ENCODE data around the gene LCP1.

Gene LCP1

GRCh38 chr13:46198696-46199193 is 16.8 kb upstream of the LCP1 start:
- in situ Hi-C loops (cut with HindIII; ENCODE audit: low pct_unique_long_range_greater_than_20kb, low sequenced_read_pairs) = no loop called here
- TF ChIP-seq JUND (IDR thresholded peaks at IDR 0.05; ENCODE audit: low read depth) = no peak
- DNase-seq (ENCODE audit: low read depth in 1 of 2, low spot score in 1 of 2) = no peak

DNA sequence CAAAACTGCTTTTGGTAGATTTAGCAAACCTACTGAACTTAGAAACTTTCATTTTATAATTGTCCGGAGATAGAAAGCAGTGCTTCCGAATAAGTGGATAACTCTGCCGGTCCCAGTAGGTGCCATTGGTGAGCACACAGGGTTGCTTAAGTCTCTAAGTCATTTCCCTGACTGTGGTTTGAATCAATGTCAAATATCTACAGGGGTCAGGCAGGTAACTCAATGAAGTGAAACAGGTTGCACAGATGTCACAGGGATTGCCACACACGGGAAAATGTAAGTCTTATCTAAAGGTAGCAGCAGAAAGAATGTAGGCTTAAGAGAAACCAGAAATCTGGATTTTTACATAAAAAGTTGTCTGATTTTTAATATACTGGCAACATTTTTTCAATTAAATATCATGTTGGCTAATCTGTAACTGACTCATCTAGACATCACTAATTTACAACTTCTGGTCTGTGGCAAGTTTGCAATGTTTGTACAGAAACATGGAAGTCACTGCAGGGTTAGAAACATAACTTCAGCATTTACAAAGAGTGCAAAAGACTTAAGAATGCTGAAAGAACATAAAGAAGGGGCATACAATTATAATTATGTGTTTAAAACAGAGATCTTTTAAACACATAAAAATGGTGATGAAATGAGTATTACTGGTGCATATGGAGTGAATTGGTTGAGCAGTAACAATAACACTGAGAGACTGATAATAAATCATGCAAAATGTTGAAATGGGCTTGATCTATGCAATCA is 15.5 kb upstream of the LCP1 start:
- peak in 1 of 2 experiments; percentile 18 for DNase-seq (ENCODE audit: low read depth in 1 of 2, low spot score in 1 of 2)
- in situ Hi-C loops (cut with HindIII; ENCODE audit: low pct_unique_long_range_greater_than_20kb, low sequenced_read_pairs) = no loop called here

GRCh38 chr13:46195016-46195415 is 13.0 kb upstream of the LCP1 start:
- no peak for DNase-seq (ENCODE audit: low read depth in 1 of 2, low spot score in 1 of 2)
- in situ Hi-C loops (cut with HindIII; ENCODE audit: low pct_unique_long_range_greater_than_20kb, low sequenced_read_pairs) = no loop called here
- no peak for TF ChIP-seq JUND (IDR thresholded peaks at IDR 0.05; ENCODE audit: low read depth)

More for the DNA sequence above, 15.5 kb upstream of the LCP1 start:
- no peak for TF ChIP-seq JUND (IDR thresholded peaks at IDR 0.05; ENCODE audit: low read depth)

- no peak for DNase-seq (ENCODE audit: low read depth in 1 of 2, low spot score in 1 of 2)
- in situ Hi-C loops (cut with HindIII; ENCODE audit: low pct_unique_long_range_greater_than_20kb, low sequenced_read_pairs) = no loop called here
- no peak for TF ChIP-seq JUND (IDR thresholded peaks at IDR 0.05; ENCODE audit: low read depth)
Observed at GRCh38 chr13:46192412-46192811, 10.4 kb upstream of the LCP1 start.

- DNase-seq (ENCODE audit: low read depth in 1 of 2, low spot score in 1 of 2) = no peak
- in situ Hi-C loops (cut with HindIII; ENCODE audit: low pct_unique_long_range_greater_than_20kb, low sequenced_read_pairs) = no loop called here
- TF ChIP-seq JUND (IDR thresholded peaks at IDR 0.05; ENCODE audit: low read depth) = no peak
Observed at GRCh38 chr13:46185634-46186033, 3.7 kb upstream of the LCP1 start.

DNA sequence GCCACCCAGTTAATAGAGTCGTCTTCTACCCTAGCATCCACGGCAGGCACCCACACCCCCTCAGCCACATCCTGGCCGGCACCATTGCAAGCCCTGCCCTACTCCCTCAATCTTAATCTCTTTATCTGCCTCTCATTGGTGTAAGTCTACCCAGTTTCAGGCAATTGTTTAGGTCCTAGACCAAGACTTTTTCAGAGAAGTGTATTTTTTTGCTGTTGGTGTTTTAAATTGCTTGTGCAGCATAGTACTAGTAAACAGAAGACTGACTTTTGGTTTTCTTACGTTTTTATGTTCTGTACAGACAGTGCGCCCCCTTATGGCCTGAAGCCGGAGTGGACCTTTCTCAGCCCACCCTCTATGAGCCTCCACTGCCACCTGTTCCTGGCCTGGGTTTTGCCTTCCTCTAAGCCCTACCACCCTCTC is 2.3 kb upstream of the LCP1 start:
- peak in 1 of 2 experiments; percentile 8 for DNase-seq (ENCODE audit: low read depth in 1 of 2, low spot score in 1 of 2)
- TF ChIP-seq JUND (IDR thresholded peaks at IDR 0.05; ENCODE audit: low read depth) = no peak
- in situ Hi-C loops (cut with HindIII; ENCODE audit: low pct_unique_long_range_greater_than_20kb, low sequenced_read_pairs) = no loop called here

DNA sequence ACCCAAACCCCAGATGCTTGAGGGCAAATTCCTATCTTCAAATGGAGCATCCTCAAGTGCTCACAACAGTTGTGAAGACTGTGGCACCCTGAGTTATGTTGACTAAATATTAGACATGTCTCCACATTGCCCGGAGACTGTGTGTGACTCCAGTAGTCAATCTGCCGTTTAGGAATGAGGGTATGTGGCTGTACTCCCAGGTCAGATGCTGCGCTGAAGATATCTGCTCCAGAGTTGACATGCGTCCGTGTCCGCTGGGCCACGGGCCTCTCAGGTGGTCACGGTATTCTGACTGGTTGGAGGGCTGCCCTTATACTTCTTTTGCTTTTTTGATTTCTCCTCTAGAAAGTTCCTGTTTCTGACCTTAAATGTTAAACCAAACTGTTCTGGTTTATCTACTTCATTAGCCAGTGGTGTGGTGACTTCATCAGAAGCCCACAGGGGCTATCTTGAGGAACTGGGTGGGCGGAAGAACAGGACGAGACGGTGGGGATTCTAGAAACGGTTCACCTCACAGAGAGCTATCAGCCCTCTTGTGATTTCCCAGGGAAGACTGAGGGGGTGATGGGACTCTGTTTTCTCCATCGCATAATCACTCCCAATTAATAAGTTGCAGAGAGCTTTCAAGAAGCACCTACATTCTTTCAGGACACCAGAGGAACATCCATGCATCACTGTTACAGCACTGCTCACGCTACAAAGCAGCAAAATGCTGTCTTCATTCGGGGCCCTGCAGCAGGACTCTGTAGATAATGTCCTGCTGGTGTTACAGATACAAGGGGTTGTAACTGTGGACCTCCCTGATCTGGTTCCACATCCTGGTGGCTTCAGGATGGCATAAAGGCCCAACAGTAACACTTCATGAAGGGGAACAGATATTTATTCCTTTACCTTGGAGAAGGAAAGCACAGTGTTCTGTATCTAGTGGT is 1.3 kb upstream of the LCP1 start:
- TF ChIP-seq JUND (IDR thresholded peaks at IDR 0.05; ENCODE audit: low read depth) = no peak
- in situ Hi-C loops (cut with HindIII; ENCODE audit: low pct_unique_long_range_greater_than_20kb, low sequenced_read_pairs) = no loop called here
- DNase-seq (ENCODE audit: low read depth in 1 of 2, low spot score in 1 of 2) = no peak

DNA sequence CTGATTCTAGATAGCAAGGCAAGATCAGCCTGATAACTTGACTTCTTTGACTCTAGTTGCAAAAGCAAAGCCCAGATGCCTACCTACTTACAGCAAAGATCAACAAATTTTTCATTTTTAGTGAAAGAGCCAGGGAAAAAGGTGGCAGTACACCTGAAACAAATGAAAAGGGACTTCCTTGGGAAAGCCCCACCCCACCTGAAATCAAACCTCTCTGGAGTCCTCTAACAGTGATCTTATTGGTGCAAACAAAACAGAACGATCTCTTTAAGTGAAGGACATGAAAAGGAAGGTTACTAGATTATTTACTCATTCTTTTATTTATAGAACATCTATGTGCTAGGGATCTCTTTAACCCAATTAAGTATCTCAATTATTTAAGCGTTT is 507 bp upstream of the LCP1 start:
- no peak for TF ChIP-seq JUND (IDR thresholded peaks at IDR 0.05; ENCODE audit: low read depth)
- in situ Hi-C loops (cut with HindIII; ENCODE audit: low pct_unique_long_range_greater_than_20kb, low sequenced_read_pairs) = no loop called here

DNA sequence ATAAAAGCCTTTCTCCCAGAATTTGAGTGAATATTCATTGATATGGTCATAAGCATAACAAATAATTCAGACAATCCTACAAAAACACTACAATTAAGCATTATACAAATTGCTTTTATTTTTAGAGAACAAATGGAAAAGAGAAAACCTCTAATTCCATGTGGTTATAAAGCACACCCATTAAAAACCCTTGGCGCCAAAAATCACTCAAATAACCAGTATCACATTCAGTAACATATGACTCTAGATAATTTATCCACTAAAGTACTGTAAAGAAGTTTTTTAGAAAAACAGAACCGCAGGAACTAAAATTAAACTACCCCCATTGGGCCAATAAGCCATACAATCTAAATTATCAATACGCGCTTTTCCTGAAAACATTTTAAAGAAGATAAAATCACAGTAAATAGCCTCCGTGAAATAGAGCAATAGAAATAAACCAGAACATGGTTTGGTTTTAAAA is 569 bp downstream of the LCP1 start:
- in situ Hi-C loops (cut with HindIII; ENCODE audit: low pct_unique_long_range_greater_than_20kb, low sequenced_read_pairs) = no loop called here
- TF ChIP-seq JUND (IDR thresholded peaks at IDR 0.05; ENCODE audit: low read depth) = no peak

More for the DNA sequence above, 507 bp upstream of the LCP1 start:
- DNase-seq (ENCODE audit: low read depth in 1 of 2, low spot score in 1 of 2) = no peak

DNA sequence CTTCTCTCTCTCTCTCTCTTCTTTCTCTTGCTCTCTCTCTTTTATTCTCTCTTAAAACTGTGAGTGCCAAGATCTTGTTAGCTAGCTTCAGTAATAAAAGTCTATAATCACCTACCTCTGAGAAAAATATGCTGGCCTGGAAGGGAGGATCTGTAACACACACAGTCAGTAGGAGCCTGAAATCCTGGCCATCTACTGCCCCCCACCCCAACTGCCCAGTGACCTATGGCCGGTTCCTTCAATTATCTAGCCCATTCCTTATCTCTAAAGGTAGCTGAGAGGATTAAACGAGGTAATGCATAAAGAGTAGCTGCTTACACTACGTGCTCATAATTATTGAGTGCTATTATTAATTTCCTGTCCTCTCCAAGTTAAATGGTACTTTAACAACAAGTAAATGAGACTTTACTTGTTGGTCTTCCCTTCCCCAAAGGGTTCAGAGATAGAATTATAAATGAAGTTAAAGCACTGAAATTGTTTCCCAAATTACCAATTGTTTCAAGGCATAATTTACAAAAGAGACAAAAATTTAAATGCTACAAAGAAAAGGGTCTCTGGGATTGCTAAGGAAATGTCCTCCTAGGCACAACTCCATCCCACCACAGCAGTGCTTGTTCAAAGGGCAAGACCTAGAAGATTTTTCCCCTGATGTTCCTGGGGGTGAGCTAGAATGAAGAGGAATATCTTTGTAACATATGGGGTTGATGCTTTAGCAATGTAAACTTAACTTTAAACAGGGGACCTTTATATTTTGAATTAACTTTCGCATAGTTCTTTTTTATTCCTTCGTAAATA is 1.8 kb downstream of the LCP1 start:
- in situ Hi-C loops (cut with HindIII; ENCODE audit: low pct_unique_long_range_greater_than_20kb, low sequenced_read_pairs) = no loop called here
- TF ChIP-seq JUND (IDR thresholded peaks at IDR 0.05; ENCODE audit: low read depth) = no peak
- no peak for DNase-seq (ENCODE audit: low read depth in 1 of 2, low spot score in 1 of 2)

More for the DNA sequence above, 569 bp downstream of the LCP1 start:
- DNase-seq (ENCODE audit: low read depth in 1 of 2, low spot score in 1 of 2) = no peak

GRCh38 chr13:46179491-46179908 is 2.5 kb downstream of the LCP1 start:
- no peak for TF ChIP-seq JUND (IDR thresholded peaks at IDR 0.05; ENCODE audit: low read depth)
- in situ Hi-C loops (cut with HindIII; ENCODE audit: low pct_unique_long_range_greater_than_20kb, low sequenced_read_pairs) = no loop called here
- no peak for DNase-seq (ENCODE audit: low read depth in 1 of 2, low spot score in 1 of 2)

- TF ChIP-seq JUND (IDR thresholded peaks at IDR 0.05; ENCODE audit: low read depth) = no peak
- in situ Hi-C loops (cut with HindIII; ENCODE audit: low pct_unique_long_range_greater_than_20kb, low sequenced_read_pairs) = no loop called here
- DNase-seq (ENCODE audit: low read depth in 1 of 2, low spot score in 1 of 2) = no peak
Observed at GRCh38 chr13:46178821-46179220, 3.2 kb downstream of the LCP1 start.
